Umbilical cord (tissue), 2 donors: ENCODE measurements around the gene POLR2E. TPM values are rescaled to one million over a fixed set of nuclear protein-coding genes. Genes with fewer than 3 reads are reported as not detected.
A peak's percentile ranks its signal among the peaks of the same experiment; 100 is the strongest.
"Not testable (repeated sequence)": the region's sequence is repeated elsewhere in the genome, so short reads cannot be mapped to it uniquely, and the experiment has no call there.

Experiments
- DNase-seq: peaks from one replicate; pipeline ENCODE4 v3.0.0-alpha.2; 2015; ENCODE audit warnings: low spot score
- total RNA-seq: library from RNA; depleted of rRNA; stranded (reverse); fragments of >200 nt; gene quantifications from one replicate; pipeline ENCODE4 v1.2.3, GENCODE V29; 2014; ENCODE audit warnings: low replicate concordance; ENCODE audit not compliant: insufficient read depth

Gene POLR2E
- total RNA-seq, 1 donor from 2014 or later, result 42.6 TPM

- no peak for DNase-seq
These were observed 32.0 kb upstream of the POLR2E start for GRCh38 chr19:1126984-1127760.

GRCh38 chr19:1125601-1126467, 30.7 kb upstream of the POLR2E start:
- no peak for DNase-seq

DNA sequence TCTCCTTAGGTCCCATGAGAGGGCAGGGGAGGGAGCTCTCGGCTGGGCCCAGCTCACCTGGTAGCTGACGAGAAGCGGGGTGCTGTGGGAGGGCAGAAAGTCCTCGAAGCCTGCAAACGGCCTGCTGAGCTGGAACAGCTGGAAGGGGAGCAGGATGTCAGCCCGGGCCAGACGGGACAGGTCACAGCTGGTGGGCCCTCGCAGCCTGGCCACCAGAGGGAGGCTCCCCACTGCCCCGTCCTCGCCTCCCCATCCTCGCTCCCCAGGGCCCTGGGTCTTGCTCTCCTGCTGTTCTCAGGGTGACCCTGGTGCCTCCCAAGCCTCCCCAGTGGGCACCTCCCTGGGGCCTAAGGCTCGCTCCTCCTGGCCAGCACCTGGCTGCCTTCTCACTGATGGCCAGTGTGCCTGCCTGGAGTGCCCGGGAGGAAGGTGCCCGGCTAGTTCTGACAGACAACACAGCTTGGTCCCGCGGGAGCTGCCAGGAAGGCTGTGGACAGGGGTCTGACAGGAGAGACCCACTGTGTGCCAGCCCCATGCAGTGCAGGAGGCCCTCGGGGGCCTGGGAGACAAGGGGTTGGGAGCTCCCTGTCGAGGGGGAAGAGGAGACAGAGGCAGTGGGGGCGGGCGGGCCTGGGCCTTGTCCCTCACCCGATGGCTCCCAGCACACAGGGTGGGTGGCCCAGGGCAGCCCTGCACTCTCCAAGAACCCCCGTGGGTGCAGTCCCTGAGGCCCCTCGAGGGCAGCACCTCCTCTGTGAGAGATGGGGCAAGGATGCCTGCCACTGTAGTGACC, 28.9 kb upstream of the POLR2E start:
- no peak for DNase-seq

GRCh38 chr19:1123381-1123780, 28.2 kb upstream of the POLR2E start:
- no peak for DNase-seq

- no peak for DNase-seq
These were observed 27.8 kb upstream of the POLR2E start for GRCh38 chr19:1122972-1123363.

- DNase-seq, result no peak
These were observed 27.1 kb upstream of the POLR2E start for GRCh38 chr19:1122021-1122971.

GRCh38 chr19:1121395-1121794, 26.2 kb upstream of the POLR2E start:
- DNase-seq, result no peak

DNA sequence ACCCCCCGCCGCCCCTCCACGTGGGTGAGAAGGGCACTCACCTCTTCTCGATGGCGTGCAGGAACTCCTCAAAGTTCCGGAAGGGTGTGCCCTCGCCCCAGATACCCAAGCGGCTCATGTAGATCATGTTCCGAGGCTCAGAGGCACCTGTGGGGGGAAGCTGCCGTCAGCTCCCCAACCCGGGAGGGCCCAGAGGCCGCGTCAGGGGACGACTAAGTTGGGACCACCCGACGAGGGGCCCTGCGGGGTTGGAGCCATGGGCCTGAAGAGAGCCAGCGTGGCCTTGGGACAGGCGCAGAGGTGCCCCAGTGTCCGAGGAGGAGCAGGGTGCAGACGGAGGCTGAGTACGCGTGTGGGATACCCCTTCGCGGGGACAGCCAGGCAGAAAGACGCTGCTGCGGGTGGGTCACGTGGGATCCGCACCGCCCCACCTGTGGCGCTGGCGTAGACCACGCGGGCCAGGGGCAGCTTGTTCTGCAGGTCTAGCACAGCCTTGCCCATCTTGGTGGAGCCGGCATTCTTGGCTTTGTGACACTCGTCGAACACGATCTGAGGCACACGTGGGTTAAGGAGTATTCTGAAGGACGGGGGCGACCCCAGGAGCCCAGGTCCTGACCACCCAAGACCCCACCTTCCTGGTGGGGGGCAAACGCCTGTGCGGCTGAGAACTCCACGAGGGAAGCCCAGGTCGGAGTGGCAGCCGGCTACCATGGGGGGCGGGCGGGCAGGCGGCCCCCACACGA, 24.5 kb upstream of the POLR2E start:
- DNase-seq, result no peak

- no peak for DNase-seq
These were observed 23.8 kb upstream of the POLR2E start for GRCh38 chr19:1118999-1119398.

- DNase-seq, result no peak
These were observed 22.5 kb upstream of the POLR2E start for GRCh38 chr19:1117654-1118053.

DNA sequence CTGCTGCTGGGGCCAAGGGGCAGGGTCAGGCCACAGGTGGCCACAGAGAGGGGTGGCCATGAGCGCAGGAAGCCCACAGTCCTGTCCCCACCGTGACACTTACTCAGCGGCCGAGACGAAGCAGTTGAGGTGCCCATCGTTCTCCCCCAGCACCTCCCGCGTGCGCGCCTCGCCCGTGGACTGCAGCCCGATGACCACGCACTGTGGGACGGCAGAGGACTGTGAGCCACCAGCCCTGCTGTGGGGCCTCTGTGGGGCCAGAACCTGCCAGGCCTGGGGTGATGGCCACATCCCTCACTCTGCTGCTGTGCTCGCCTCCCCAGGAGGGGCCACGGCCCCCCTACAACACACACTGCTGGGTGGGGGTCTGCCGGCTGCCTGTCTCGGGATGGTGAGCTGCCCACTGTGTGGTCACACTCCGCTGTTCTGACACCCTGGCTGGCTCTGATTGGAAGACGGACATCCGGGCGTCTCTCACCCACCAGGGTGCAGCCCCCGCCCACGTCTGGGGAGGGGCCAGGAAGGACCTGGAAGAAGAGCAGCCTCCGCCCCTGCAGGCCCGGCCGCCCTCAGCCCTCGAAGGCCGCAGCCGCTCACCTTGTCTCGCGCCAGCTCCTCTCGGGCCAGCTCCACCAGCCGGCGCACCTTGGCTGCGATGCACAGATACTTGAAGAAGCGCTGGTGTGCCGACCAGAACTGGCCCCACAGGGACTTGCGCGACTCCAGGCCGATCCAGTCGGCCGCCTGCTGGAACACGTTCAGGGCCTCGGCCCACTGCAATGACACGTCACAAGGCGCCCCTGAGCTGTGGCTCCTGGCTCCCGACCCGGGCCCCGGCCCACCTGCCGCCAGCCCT, 21.8 kb upstream of the POLR2E start:
- DNase-seq, result no peak

- no peak for DNase-seq
These were observed 20.7 kb upstream of the POLR2E start for GRCh38 chr19:1115646-1116420.

- DNase-seq, result not testable (repeated sequence)
These were observed 19.6 kb upstream of the POLR2E start for GRCh38 chr19:1114728-1115127.

DNA sequence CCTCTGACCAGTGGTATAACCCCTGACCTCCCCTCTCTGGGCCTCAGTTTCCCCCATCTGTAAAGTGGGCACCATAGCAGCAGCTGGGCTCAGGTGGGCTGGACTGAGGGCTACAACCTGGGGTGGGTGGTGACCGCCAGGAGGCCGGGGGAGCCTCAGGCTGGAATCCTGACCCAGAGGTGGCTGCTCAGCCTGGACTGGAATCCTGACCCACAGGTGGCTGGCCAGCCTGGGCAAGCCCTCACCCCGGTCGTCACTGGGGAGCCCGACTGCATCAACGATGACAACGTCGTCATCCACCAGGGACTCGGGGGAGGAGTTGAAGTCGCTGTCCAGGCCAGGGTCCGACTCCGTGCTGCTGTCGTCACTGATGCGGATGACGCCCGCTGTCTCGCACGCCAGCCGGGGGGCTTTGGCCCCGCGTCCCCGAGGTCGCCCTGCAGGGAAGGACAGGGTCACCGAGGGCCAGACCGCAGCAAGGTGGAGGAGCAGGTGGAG, 18.9 kb upstream of the POLR2E start:
- no peak for DNase-seq

DNA sequence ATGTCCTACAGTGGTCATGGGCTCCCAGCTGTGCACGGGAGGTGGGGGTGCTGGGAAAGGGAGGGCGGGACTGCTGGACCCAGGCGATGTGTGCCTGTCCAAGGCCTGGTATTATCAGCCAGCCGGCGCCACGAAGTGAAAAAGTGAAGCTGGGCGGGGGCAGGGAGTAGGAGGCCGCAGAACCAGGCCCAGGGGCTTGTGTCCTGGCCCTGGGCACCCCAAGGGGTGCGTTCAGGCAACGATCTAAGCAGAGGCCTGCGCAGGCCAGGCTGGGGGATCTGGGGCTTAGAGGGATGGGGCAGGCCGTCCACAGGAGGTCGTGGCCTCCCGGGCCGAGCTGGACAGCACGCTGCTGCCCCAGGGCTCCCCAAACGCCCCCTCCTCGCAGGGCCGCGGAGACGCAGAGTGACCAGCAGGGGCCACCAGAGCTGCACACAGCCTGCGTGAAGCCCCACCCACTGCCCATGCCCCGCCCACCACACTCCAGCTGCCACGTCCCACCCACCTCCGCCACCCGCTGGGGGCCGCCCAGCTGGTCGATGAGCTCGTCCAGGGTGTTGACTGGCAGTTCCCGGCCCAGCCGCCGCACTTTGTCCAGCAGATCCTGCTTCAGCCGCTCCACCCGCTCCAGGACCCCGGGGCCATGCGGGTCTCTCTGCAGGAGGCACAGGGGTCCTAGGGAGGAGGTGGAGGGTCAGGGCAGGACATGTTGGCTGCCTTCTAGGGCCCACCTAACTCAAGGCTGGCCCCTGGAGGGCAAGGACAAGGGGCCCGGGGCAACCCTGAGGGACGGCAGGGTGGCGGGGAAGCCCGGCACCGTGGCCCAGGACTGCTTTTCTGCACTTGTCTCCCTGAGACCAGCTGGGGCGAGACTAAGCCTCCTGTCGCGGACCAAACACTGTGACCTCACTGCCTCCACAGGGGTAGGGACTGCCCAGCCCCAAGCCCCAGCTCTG, 18.1 kb upstream of the POLR2E start:
- DNase-seq, result peak; percentile 94

- DNase-seq, result no peak
These were observed 17.3 kb upstream of the POLR2E start for GRCh38 chr19:1112268-1113029.
